Thyroid gland (tissue), 4 donors: ENCODE data around the gene KHDRBS1.

Experiments used
- POLR2A ChIP-seq, 2 donors: fragments of 450-650 bp; IDR thresholded peaks; one replicate each; pipeline ENCODE4 v1.6.1; 2017; ENCODE audit warnings: antibody characterized with exemption in 2 of 2, mild to moderate bottlenecking in 2 of 2, moderate library complexity in 1 of 2
- TF ChIP-seq, protein P1 (sequence below), 6 experiments: fragments of 200-600 bp in 3 of 6; fragments of 450-650 bp in 3 of 6; sonication (generic) in 3 of 6; IDR thresholded peaks; one replicate each; pipeline ENCODE4 v1.5.1; 2016 to 2019; ENCODE audit warnings: antibody characterized with exemption in 6 of 6, mild to moderate bottlenecking in 2 of 6, inconsistent platforms in 1 of 6, moderate library complexity in 1 of 6

DNA sequence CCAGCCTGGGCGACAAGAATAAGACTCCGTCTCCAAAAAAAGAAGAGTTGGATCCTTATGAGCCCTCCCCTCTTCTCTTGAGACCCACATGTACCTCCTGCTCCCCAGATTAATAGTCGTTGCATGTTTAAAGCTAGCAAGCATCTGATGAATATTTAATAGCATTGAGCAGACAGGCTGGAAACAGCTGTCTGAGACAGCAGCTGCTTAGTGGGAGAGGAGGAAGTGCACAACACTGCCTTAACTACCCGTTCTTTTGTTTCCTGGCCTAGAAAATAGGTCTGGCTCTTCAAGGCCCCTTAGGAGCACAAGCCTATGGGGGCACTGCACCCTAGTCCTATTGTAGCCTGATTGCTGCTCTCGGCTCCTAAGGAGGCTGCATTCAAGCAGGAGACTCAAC is 41.7 kb downstream of the KHDRBS1 start:
- TF ChIP-seq, protein P1, sequence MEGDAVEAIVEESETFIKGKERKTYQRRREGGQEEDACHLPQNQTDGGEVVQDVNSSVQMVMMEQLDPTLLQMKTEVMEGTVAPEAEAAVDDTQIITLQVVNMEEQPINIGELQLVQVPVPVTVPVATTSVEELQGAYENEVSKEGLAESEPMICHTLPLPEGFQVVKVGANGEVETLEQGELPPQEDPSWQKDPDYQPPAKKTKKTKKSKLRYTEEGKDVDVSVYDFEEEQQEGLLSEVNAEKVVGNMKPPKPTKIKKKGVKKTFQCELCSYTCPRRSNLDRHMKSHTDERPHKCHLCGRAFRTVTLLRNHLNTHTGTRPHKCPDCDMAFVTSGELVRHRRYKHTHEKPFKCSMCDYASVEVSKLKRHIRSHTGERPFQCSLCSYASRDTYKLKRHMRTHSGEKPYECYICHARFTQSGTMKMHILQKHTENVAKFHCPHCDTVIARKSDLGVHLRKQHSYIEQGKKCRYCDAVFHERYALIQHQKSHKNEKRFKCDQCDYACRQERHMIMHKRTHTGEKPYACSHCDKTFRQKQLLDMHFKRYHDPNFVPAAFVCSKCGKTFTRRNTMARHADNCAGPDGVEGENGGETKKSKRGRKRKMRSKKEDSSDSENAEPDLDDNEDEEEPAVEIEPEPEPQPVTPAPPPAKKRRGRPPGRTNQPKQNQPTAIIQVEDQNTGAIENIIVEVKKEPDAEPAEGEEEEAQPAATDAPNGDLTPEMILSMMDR (IDR thresholded peaks at IDR 0.05): no peak
- TF ChIP-seq POLR2A (IDR thresholded peaks at IDR 0.05): no peak
